ENCODE measurements around the gene TBC1D1.

The TBC1D1 gene

GRCh38 chr4:38034986-38035882, 144.3 kb downstream of the TBC1D1 start:
- TF ChIP-seq SIN3A (IDR thresholded peaks at IDR 0.05; ENCODE audit: borderline replicate concordance, insufficient read depth, low read length) (no peak), FOXP2 (optimal IDR thresholded peaks at IDR 0.05; ENCODE audit: borderline replicate concordance, extremely low read depth, extremely low read length, insufficient read depth) (no peak), TAF1 (IDR thresholded peaks at IDR 0.05; ENCODE audit: borderline replicate concordance, insufficient read depth, low read length) (no peak), POLR2AphosphoS5 (IDR thresholded peaks at IDR 0.05; ENCODE audit: low read depth, low read length) (no peak)
- TF ChIP-seq, protein P1, sequence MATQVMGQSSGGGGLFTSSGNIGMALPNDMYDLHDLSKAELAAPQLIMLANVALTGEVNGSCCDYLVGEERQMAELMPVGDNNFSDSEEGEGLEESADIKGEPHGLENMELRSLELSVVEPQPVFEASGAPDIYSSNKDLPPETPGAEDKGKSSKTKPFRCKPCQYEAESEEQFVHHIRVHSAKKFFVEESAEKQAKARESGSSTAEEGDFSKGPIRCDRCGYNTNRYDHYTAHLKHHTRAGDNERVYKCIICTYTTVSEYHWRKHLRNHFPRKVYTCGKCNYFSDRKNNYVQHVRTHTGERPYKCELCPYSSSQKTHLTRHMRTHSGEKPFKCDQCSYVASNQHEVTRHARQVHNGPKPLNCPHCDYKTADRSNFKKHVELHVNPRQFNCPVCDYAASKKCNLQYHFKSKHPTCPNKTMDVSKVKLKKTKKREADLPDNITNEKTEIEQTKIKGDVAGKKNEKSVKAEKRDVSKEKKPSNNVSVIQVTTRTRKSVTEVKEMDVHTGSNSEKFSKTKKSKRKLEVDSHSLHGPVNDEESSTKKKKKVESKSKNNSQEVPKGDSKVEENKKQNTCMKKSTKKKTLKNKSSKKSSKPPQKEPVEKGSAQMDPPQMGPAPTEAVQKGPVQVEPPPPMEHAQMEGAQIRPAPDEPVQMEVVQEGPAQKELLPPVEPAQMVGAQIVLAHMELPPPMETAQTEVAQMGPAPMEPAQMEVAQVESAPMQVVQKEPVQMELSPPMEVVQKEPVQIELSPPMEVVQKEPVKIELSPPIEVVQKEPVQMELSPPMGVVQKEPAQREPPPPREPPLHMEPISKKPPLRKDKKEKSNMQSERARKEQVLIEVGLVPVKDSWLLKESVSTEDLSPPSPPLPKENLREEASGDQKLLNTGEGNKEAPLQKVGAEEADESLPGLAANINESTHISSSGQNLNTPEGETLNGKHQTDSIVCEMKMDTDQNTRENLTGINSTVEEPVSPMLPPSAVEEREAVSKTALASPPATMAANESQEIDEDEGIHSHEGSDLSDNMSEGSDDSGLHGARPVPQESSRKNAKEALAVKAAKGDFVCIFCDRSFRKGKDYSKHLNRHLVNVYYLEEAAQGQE (IDR thresholded peaks at IDR 0.05; ENCODE audit: insufficient read depth in 1 of 2, low read depth in 2 of 2, low read length in 2 of 2), result no peak

- TF ChIP-seq SIN3A (IDR thresholded peaks at IDR 0.05; ENCODE audit: borderline replicate concordance, insufficient read depth, low read length) (no peak), TAF1 (IDR thresholded peaks at IDR 0.05; ENCODE audit: borderline replicate concordance, insufficient read depth, low read length) (no peak), FOXP2 (optimal IDR thresholded peaks at IDR 0.05; ENCODE audit: borderline replicate concordance, extremely low read depth, extremely low read length, insufficient read depth) (no peak), POLR2AphosphoS5 (IDR thresholded peaks at IDR 0.05; ENCODE audit: low read depth, low read length) (no peak)
- TF ChIP-seq, protein P1 (IDR thresholded peaks at IDR 0.05; ENCODE audit: insufficient read depth in 1 of 2, low read depth in 2 of 2, low read length in 2 of 2), result no peak
Measured at GRCh38 chr4:38036548-38036947, 145.7 kb downstream of the TBC1D1 start.

GRCh38 chr4:38037612-38038011, 146.7 kb downstream of the TBC1D1 start:
- TF ChIP-seq SIN3A (IDR thresholded peaks at IDR 0.05; ENCODE audit: borderline replicate concordance, insufficient read depth, low read length), result no peak
- TF ChIP-seq POLR2AphosphoS5 (IDR thresholded peaks at IDR 0.05; ENCODE audit: low read depth, low read length), result no peak
- TF ChIP-seq, protein P1 (IDR thresholded peaks at IDR 0.05; ENCODE audit: insufficient read depth in 1 of 2, low read depth in 2 of 2, low read length in 2 of 2), result no peak
- TF ChIP-seq FOXP2 (optimal IDR thresholded peaks at IDR 0.05; ENCODE audit: borderline replicate concordance, extremely low read depth, extremely low read length, insufficient read depth), result no peak
- TF ChIP-seq TAF1 (IDR thresholded peaks at IDR 0.05; ENCODE audit: borderline replicate concordance, insufficient read depth, low read length), result no peak

- TF ChIP-seq, protein P1 (IDR thresholded peaks at IDR 0.05; ENCODE audit: insufficient read depth in 1 of 2, low read depth in 2 of 2, low read length in 2 of 2), result no peak
- TF ChIP-seq FOXP2 (optimal IDR thresholded peaks at IDR 0.05; ENCODE audit: borderline replicate concordance, extremely low read depth, extremely low read length, insufficient read depth) (no peak), SIN3A (IDR thresholded peaks at IDR 0.05; ENCODE audit: borderline replicate concordance, insufficient read depth, low read length) (no peak)
Measured at GRCh38 chr4:38040619-38041018, 149.7 kb downstream of the TBC1D1 start.
